GM18873 (cell line): ENCODE measurements around the gene ATP5F1C.

Experiments used
- ATAC-seq: cut with Tn5 transposase; IDR thresholded peaks from one replicate; pipeline ENCODE4 v1.9.1; 2021; ENCODE audit warnings: mild to moderate bottlenecking, moderate library complexity, moderate number of reproducible peaks; ENCODE audit not compliant: unreplicated experiment, low FRiP score

The ATP5F1C gene

DNA sequence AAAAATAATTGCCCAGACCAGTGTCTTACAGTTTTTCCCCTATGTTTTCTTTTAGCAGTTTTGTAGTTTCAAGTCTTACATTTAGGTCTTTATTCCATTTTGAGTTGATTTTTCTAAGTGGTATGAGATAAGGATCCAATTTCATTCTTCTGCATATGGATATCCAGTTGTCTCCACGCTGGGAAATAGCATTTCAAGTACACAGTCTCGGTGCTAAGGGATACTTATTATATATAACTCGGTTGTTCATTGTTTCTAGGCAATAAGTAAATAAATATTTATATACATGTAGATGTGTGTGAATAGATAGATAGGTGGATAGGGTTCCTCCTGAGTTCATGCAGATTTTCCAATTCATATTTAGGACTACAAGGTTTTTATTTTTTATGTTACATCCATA is 46.3 kb downstream of the ATP5F1C start:
- no peak for ATAC-seq

DNA sequence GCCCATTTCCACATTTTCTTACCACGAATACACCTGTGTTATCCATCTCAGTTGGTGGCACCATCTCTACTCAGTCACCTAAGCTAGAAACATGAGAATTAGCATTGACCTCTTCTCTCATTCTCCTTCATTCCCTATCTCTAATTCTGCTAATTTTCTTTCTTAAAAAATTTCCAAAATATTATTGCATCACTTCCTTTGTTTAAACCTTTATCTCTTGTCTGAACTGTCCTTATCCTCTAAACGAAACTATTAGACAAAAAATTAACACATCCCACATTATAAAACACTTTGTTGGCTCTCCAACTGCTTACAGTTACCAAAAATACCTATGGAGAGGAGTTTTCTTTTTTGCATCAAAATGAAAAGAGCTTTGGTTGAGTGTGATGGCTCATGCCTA is 48.6 kb downstream of the ATP5F1C start:
- ATAC-seq = no peak

DNA sequence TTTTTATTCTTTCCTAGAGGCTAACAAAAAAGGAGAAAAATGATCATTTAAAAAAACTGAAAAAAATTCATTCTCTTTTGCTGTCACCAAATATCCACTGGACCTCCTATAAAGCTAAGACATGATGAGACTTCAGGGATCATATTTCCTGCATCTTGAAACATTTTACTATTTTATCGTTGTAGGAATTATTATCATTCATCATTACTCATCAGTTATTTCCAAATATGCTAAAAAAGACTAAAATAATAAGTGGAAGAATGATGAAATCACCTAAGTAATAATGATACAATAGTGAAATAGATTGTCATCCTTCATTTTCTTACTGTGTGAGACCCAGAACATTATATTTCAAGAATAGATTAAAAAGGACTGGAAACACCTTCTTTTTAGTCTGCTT is 58.6 kb downstream of the ATP5F1C start:
- no peak for ATAC-seq

DNA sequence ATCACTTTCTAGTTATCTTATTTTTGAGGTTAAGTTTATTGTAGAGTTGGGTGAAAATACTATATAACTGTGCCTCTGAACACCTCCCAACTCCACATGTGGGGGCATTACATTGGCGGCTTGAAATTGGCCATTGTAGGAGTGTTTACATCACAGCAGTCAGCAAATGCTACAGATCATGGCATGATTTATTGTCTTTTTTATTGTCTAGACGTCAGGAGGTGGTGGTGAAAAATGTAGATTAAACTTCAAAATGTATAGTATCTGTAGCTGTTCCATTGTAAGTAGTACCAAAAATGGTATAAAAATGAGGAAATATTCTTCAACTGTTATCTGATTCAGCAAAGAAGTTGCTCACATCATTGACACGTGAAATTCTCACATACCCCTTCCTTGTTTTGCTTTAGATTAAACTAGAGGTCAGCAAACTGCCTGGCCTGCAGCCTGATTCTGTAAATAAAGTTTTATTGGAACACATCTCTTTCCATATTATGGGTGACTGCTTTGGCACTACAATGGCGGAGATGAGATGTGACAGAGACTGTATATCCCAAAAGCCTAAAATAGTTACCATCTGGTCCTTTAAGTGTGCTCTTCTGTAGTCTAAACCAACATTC is 65.4 kb downstream of the ATP5F1C start:
- ATAC-seq = no peak

DNA sequence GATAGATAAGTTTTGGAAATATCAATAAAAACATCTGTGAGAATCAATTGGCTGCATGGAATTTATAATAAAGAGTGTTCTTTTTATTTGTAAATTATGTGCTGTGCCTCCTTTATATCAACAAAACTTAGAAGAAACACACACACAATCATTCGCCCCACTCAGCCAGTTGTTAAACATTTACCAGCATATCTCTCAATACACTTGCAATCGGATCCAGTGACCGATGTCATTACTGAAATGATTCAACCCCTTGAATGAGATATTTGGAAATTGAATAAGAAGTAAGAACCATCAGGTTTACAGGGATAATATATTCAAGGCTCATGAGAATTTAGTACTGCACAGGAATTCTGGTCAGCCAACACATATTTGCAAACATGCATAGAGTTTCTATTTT is 65.9 kb downstream of the ATP5F1C start:
- ATAC-seq = no peak

DNA sequence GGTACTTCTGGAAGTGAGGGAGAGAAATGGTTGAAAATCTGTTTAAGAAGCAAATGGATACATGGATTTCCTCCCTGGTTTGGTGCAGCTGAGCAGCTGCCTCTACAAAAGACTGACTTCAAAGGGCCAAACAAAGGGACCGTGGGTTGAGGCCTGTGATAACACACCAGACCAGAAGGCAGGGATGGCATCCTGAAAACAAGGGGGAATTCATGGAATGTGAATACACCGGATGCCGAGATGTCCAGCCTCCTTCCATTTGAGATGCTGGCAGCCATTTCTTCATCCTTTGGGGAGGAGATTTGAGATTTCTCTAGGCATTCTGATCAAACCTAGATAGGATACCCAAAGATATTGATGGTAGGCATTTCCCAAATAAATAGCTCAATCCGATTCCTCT is 67.2 kb downstream of the ATP5F1C start:
- ATAC-seq = no peak

DNA sequence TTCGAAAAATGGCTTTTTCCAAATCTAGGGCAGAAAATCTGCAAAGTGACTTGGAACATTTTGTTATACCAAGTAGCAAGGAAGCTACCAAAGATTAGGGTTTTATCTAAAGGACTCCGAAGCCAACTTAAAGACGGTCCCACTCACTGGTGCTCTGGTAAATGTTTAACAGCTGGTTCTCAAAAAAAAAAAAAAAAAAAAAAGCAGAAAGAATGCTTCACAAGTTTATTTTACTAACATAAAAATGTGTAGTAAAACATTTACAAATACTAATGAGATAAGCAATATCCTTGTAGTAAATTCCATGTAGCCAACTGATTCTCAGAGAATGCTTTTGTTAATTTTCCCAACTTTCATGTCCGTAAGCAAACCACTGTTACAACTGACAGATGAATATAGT is 68.7 kb downstream of the ATP5F1C start:
- ATAC-seq = no peak

DNA sequence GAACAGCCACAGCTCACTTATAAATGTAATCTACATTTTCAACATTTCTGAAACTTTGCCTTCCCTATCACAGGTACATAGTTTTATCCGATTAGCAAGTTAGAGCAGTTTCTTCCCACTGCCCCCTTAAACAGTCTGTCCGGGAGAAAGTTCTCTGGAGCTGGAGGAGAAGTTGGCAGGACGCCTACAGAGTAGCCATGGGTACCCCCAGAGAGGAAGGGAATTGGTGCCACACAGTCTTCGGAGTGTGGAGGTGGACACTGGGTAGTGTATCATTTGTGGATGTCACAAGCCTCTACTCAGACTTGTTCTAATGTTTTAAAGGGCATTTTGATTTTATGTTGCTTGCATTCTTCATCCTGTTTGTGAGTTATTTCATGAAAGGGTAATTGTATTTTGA is 69.3 kb downstream of the ATP5F1C start:
- no peak for ATAC-seq
